ENCODE results near the gene HEBP2. TPM values are rescaled to one million over a fixed set of nuclear protein-coding genes. Genes with fewer than 3 reads are reported as not detected.

The HEBP2 gene
- total and polyA plus RNA-seq, 2 of the 13 experiments (the other 11 are each of a cell fraction or from before 2014, with no cell fraction given), result 16.0 to 72.8 TPM

DNA sequence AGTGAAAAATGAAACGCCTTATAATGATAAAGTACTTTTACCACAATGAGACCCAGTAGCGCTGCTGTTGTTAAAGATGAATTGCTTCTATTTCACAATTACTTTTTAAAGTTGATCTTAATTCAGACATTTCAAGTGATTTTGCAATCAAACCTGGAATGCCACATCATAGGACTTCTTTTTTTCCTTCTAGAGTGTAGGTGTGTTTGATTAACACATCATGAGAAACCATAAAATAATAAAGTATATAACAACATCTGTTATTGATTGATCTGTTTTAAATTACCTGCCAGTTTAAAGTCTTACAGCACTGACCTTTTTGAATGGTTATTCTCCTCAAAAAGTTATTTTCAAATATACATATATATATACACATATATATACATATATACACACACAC is 38.6 kb downstream of the HEBP2 start (continued):
- TF ChIP-seq, protein P1, sequence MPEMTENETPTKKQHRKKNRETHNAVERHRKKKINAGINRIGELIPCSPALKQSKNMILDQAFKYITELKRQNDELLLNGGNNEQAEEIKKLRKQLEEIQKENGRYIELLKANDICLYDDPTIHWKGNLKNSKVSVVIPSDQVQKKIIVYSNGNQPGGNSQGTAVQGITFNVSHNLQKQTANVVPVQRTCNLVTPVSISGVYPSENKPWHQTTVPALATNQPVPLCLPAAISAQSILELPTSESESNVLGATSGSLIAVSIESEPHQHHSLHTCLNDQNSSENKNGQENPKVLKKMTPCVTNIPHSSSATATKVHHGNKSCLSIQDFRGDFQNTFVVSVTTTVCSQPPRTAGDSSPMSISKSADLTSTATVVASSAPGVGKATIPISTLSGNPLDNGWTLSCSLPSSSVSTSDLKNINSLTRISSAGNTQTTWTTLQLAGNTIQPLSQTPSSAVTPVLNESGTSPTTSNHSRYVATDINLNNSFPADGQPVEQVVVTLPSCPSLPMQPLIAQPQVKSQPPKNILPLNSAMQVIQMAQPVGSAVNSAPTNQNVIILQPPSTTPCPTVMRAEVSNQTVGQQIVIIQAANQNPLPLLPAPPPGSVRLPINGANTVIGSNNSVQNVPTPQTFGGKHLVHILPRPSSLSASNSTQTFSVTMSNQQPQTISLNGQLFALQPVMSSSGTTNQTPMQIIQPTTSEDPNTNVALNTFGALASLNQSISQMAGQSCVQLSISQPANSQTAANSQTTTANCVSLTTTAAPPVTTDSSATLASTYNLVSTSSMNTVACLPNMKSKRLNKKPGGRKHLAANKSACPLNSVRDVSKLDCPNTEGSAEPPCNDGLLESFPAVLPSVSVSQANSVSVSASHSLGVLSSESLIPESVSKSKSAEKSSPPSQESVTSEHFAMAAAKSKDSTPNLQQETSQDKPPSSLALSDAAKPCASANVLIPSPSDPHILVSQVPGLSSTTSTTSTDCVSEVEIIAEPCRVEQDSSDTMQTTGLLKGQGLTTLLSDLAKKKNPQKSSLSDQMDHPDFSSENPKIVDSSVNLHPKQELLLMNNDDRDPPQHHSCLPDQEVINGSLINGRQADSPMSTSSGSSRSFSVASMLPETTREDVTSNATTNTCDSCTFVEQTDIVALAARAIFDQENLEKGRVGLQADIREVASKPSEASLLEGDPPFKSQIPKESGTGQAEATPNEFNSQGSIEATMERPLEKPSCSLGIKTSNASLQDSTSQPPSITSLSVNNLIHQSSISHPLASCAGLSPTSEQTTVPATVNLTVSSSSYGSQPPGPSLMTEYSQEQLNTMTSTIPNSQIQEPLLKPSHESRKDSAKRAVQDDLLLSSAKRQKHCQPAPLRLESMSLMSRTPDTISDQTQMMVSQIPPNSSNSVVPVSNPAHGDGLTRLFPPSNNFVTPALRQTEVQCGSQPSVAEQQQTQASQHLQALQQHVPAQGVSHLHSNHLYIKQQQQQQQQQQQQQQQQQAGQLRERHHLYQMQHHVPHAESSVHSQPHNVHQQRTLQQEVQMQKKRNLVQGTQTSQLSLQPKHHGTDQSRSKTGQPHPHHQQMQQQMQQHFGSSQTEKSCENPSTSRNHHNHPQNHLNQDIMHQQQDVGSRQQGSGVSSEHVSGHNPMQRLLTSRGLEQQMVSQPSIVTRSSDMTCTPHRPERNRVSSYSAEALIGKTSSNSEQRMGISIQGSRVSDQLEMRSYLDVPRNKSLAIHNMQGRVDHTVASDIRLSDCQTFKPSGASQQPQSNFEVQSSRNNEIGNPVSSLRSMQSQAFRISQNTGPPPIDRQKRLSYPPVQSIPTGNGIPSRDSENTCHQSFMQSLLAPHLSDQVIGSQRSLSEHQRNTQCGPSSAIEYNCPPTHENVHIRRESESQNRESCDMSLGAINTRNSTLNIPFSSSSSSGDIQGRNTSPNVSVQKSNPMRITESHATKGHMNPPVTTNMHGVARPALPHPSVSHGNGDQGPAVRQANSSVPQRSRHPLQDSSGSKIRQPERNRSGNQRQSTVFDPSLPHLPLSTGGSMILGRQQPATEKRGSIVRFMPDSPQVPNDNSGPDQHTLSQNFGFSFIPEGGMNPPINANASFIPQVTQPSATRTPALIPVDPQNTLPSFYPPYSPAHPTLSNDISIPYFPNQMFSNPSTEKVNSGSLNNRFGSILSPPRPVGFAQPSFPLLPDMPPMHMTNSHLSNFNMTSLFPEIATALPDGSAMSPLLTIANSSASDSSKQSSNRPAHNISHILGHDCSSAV (CRISPR knock-in tag; IDR thresholded peaks at IDR 0.05; ENCODE audit: borderline replicate concordance), result no peak
- no peak for TF ChIP-seq CTCF (CRISPR knock-in tag; IDR thresholded peaks at IDR 0.05)
- no peak for TF ChIP-seq ZNF160 (CRISPR knock-in tag; IDR thresholded peaks at IDR 0.05)
- no peak for TF ChIP-seq HOXA9 (CRISPR knock-in tag; IDR thresholded peaks at IDR 0.05; ENCODE audit: borderline replicate concordance)
- TF ChIP-seq CENPT (CRISPR knock-in tag; IDR thresholded peaks at IDR 0.05; ENCODE audit: low read depth), result no peak
